LNCAP (cell line): ENCODE results near the gene KCNG2.

Experiments
- TF ChIP-seq, protein P1 (sequence below): fragments of 450-650 bp; IDR thresholded peaks from 2 replicates; pipeline ENCODE4 v1.5.1; 2017; ENCODE audit warnings: mild to moderate bottlenecking

Gene KCNG2

DNA sequence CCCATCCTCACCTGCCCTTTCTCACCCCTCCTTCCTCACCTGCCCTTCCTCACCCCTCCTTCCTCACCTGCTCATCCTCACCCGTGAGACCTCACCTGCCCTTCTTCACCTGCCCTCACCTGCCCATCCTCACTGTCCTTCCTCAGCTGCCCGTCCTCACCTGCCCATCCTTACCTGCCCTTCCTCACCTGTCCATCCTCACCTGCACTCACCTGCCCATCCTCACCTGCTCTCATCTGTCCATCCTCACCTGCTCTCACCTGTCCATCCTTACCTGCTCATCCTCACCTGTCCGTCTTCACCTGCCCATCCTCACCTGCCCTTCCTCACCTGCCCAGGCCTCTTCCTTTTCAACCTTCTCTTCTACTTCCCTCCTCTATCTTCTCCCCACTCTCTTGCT is 34.4 kb downstream of the KCNG2 start:
- TF ChIP-seq, protein P1, sequence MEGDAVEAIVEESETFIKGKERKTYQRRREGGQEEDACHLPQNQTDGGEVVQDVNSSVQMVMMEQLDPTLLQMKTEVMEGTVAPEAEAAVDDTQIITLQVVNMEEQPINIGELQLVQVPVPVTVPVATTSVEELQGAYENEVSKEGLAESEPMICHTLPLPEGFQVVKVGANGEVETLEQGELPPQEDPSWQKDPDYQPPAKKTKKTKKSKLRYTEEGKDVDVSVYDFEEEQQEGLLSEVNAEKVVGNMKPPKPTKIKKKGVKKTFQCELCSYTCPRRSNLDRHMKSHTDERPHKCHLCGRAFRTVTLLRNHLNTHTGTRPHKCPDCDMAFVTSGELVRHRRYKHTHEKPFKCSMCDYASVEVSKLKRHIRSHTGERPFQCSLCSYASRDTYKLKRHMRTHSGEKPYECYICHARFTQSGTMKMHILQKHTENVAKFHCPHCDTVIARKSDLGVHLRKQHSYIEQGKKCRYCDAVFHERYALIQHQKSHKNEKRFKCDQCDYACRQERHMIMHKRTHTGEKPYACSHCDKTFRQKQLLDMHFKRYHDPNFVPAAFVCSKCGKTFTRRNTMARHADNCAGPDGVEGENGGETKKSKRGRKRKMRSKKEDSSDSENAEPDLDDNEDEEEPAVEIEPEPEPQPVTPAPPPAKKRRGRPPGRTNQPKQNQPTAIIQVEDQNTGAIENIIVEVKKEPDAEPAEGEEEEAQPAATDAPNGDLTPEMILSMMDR, result no peak

DNA sequence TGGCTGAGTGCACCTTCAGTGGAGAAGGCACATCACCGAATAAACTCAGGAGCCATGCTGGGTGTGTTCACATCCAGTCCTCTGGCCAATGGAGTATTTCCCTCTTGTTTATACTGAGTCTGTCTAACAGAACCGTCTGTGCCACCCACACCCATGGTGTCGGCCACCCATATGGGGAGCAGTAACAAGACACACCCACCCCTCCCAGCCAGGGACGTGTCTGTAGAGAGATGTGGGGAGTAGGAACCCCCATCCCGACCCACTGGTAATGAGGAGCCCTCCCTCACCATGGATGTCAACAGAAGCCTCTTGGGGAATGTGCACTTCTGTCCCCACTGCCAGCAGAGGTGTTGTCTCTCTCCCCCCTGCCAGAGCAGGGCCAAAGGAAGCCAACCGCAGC is 37.1 kb downstream of the KCNG2 start:
- TF ChIP-seq, protein P1, result no peak

DNA sequence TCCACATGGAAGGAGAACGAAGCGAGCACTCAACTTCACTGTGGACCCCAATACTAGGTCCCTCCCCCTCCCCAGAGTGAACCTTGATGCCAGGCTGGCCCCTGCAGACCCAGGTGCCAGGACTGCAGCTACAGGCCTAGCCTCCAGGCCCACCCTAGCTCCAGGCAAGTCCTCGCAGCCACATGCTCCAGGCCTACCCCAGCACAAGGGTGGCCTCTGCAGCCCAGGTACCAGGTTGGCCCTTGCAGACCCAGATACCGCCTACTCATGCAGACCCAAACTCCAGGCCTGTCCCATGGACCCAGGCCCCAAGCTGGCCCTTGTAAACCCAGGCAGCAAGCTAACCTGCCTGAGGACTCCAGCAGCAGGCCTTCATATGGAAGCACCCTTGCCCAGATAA is 44.2 kb downstream of the KCNG2 start:
- TF ChIP-seq, protein P1, result no peak

DNA sequence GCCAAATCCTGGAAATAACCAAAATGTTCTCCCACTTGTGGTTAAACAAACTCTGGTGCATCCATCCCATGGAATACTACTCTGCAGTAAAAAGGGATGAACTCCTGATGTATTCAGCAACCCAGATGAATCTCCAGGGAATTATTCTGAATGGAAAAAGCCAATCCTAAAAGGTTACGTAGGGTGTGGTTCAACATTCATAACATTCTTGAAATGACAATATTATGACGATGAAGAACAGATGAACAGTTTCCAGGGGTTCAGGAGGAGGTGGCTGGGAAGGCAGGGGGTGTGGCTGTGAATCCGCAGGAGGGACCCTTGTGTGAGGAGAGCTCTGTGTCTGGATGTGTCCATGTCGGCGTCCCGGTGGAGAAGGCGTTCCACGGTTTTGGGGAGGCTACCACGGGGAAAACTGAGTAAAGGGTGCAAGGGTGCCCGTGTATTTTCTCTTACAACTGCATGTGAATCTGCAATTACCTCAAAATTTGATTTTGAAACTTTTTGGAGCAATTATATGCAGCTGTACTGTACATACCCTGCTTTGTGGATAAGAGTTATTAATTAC is 47.3 kb downstream of the KCNG2 start:
- TF ChIP-seq, protein P1, result no peak

DNA sequence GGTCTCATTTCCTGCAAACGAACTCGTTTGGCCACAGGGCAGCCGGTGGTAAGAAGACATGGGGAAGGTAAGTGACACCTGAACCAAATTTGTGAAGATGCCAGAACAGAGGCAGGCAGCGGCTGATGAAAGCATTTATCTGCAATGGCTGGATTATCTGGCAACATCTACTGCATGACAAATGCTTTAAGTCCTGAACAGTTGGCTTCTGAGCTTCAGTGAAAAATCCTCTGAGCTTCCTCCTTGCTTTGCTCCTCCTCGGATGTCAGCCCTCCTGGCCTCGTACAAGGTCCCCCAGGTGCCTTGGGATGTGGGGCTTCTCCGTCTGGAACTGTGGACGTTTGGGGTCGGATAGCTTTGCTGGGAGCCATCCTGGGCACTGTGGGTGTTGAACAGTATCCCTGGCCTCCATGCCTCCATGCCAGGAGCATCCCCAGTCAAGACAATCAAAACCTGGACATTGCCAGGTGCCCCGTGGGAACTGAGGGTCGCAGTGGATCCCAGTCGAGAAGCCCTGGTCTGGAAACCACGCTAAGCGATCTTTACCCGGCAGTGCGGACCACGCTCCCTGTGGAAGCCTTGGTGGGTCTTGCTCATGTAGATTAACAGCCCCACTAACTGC is 49.3 kb downstream of the KCNG2 start:
- TF ChIP-seq, protein P1, result no peak

DNA sequence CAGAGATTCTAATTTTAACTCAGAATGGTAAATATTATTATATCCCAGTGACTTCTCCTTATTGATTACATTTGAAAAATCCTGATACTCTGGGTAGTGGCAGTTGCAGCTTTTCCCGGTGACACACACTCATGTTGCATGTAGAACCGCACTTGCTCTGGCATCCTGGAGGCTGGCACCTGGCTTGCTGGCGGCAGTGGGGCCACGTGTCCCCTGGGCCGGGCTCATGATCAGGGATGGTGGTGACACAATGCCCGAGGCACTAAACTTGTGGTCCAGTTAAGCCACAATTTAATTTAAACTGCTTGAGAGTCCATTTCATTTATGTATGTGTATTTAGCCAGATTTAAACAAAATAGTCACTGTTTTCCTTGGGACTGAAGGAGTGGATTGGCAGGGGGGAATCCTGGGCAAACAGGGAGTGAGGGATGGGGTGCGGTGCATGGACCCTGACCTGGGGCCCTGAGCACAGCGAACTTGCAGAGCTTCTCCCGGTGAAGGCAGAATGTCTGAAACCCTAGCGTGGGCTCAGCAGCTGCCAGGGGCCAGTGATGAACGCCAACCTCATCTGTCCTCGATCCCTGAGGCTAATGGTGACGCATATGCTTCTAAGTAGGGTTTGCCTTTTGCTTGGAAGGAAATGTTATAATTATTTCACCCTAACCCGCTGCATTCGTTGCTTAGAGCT is 50.0 kb downstream of the KCNG2 start:
- TF ChIP-seq, protein P1, result no peak

DNA sequence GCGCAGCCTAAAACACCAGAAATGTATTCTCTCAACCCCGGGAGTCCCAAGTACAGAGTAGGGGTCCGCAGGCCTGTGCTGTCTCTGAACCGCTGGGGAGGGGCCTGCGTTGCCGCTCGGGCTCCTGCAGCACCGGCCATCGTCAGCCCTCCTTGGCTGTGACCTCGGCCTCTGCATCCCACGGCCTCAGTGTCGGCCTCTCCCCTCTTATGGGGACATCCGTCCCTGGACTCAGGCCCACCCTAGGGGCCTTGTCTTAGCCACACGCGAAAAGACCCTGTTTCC is 50.5 kb downstream of the KCNG2 start:
- TF ChIP-seq, protein P1, result no peak
